OCI-LY7 (cell line): ENCODE results near the gene DDX11.
"Not testable (repeated sequence)": the region's sequence is repeated elsewhere in the genome, so short reads cannot be mapped to it uniquely, and the experiment has no call there.

Experiments used
- CTCF ChIP-seq: fragments of 200-600 bp; sonication (generic); conservative IDR thresholded peaks from 2 replicates; pipeline ENCODE4 v1.5.1; 2014; ENCODE audit warnings: mild to moderate bottlenecking, antibody characterized with exemption, low read length, moderate library complexity, mixed read lengths
- EZH2phosphoT487 ChIP-seq: fragments of 200-600 bp; sonication (generic); IDR thresholded peaks from 2 replicates; pipeline ENCODE4 v1.6.1; 2018; ENCODE audit warnings: low read depth, borderline replicate concordance, mild to moderate bottlenecking, mixed run types, antibody characterized with exemption, low read length, moderate library complexity, mixed read lengths

- TF ChIP-seq EZH2phosphoT487, CTCF: not testable (repeated sequence)
Measured at GRCh38 chr12:31095080-31095860, 21.6 kb downstream of the DDX11 start.
